ENCODE measurements around the gene AGPAT4. TPM values are rescaled to one million over a fixed set of nuclear protein-coding genes. Genes with fewer than 3 reads are reported as not detected.

The AGPAT4 gene
- total RNA-seq, 1 donor from 2014 or later: 4.7 TPM

DNA sequence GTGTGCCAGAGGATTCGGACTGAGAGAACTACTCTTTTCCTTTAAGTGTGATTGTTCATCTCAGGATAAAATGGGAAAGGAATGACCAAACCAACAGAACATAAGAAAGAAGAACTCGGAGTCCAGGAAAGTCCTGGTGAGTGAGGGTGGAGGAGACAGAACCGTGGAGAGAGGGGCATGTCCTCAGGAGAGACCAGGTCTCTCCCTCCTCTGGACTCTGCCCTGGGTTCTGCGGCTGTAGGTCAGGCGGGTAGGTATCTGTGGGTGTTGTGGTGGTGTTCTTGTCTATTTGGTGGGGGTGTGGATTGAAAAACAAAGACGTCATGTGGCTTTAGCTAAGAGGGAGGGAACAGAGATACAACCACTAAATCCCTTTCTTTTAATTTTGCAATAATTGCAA lies 29.1 kb upstream of the AGPAT4 start:
- H3K27ac Mint-ChIP-seq: no peak overlapping the region
- POLR2A ChIA-PET: no interaction called here
- H3K4me3 Mint-ChIP-seq: no peak overlapping the region

DNA sequence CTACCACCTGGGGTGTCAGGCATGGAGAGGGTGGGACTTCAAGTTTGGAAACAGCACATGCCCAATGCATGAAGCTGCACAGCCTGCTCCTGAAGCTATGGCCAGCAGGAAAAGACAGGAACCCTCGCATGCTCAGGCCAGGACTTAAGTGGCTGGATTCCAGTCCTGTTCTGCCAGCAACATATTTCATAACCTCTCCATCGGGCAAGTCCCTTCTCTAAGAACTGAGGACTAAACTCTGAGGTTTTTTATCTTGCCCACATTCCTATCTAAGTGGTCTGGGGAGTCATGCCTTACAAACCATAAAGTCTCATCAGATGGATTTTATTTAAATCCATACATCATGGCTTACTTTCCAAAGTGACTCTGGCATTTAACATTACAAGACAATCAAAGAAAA lies 27.5 kb upstream of the AGPAT4 start:
- Mint-ChIP-seq H3K27me3 (peaks cover 8% of the 10 kb centered on the region), H3K9me3 (no peaks in the 10 kb centered on the region), H3K4me3 (no peak overlapping the region), H3K36me3 (ENCODE audit: low read depth) (no peaks in the 10 kb centered on the region), H3K4me1 (no peaks in the 10 kb centered on the region), H3K27ac (no peak overlapping the region)
- TF ChIP-seq, protein P1, sequence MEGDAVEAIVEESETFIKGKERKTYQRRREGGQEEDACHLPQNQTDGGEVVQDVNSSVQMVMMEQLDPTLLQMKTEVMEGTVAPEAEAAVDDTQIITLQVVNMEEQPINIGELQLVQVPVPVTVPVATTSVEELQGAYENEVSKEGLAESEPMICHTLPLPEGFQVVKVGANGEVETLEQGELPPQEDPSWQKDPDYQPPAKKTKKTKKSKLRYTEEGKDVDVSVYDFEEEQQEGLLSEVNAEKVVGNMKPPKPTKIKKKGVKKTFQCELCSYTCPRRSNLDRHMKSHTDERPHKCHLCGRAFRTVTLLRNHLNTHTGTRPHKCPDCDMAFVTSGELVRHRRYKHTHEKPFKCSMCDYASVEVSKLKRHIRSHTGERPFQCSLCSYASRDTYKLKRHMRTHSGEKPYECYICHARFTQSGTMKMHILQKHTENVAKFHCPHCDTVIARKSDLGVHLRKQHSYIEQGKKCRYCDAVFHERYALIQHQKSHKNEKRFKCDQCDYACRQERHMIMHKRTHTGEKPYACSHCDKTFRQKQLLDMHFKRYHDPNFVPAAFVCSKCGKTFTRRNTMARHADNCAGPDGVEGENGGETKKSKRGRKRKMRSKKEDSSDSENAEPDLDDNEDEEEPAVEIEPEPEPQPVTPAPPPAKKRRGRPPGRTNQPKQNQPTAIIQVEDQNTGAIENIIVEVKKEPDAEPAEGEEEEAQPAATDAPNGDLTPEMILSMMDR (IDR thresholded peaks at IDR 0.05): no peak
- intact Hi-C loops (cut with micrococcal nuclease): no loop called here
- DNase-seq: no peak
- POLR2A ChIA-PET: no interaction called here
- CTCF ChIA-PET: interaction anchor here (0.7 kb wide), 1 partner anchor 18 kb away, joined by 3 read pairs; no protein-coding TSS in a partner anchor
- ATAC-seq (ENCODE audit: low read depth): no peak

More for the DNA sequence above, 29.1 kb upstream of the AGPAT4 start:
- Mint-ChIP-seq H3K4me1 (no peaks in the 10 kb centered on the region), H3K27me3 (peaks cover 8% of the 10 kb centered on the region), H3K36me3 (ENCODE audit: low read depth) (no peaks in the 10 kb centered on the region), H3K9me3 (no peaks in the 10 kb centered on the region)
- intact Hi-C loops (cut with micrococcal nuclease): no loop called here
- ATAC-seq (ENCODE audit: low read depth): no peak
- TF ChIP-seq, protein P1 (IDR thresholded peaks at IDR 0.05): no peak
- DNase-seq: no peak
- CTCF ChIA-PET: no interaction called here

DNA sequence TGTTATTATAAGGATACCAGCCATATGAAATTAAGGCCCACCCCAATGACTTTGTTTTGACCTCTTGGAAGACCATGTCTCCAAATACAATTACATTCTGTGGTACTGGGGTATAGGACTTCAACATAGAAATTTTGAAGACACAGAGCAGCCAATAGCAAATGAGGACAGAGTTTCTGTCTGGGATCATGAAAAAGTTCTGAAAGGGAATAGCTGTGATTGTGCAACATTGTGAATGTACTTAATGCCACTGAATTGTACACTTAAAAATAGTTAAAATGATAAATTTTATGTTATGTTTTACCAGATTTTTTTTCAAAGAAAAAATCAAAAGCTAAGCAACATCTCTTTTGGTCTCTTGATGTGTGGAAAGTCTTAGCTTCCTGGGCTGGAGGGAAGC lies 27.0 kb upstream of the AGPAT4 start:
- H3K4me3 Mint-ChIP-seq: no peak overlapping the region
- CTCF ChIA-PET: no interaction called here
- H3K27me3 Mint-ChIP-seq: peaks cover 8% of the 10 kb centered on the region
- DNase-seq (no peak), ATAC-seq (ENCODE audit: low read depth) (no peak)
- POLR2A ChIA-PET: no interaction called here
- no peaks in the 10 kb centered on the region for H3K36me3 Mint-ChIP-seq (ENCODE audit: low read depth)
- intact Hi-C loops (cut with micrococcal nuclease): no loop called here
- TF ChIP-seq, protein P1 (IDR thresholded peaks at IDR 0.05): no peak
- H3K4me1 Mint-ChIP-seq: no peaks in the 10 kb centered on the region
- no peak overlapping the region for H3K27ac Mint-ChIP-seq
- no peaks in the 10 kb centered on the region for H3K9me3 Mint-ChIP-seq

GRCh38 chr6:161299726-161300125 lies 25.9 kb upstream of the AGPAT4 start:
- ATAC-seq (ENCODE audit: low read depth) (no peak), DNase-seq (no peak)
- Mint-ChIP-seq H3K27me3 (peaks cover 8% of the 10 kb centered on the region), H3K27ac (no peak overlapping the region), H3K4me3 (no peak overlapping the region), H3K9me3 (no peaks in the 10 kb centered on the region), H3K4me1 (no peaks in the 10 kb centered on the region), H3K36me3 (ENCODE audit: low read depth) (no peaks in the 10 kb centered on the region)
- CTCF ChIA-PET: no interaction called here
- TF ChIP-seq, protein P1 (IDR thresholded peaks at IDR 0.05): no peak
- intact Hi-C loops (cut with micrococcal nuclease): no loop called here
- POLR2A ChIA-PET: no interaction called here

DNA sequence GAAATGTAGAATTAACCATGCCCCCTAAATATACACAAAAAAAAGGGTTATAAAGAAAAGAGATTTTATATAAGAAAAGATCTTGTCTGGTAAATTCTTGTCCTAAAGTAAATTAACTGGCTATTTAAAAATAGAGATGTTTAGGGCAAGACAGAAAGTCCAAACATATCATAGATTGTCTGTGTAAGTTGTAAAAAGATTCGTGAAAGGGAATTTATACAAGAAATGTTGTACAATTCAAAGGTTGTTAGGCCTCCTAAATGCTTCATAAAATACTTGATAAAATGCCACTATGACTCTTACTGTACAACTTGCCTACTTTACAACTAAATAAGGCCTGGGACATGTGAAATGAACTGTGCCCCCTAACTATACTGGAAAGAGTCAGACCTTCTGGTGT lies 21.9 kb upstream of the AGPAT4 start:
- Mint-ChIP-seq H3K36me3 (ENCODE audit: low read depth) (no peaks in the 10 kb centered on the region), H3K27ac (no peak overlapping the region), H3K27me3 (peaks cover 2% of the 10 kb centered on the region), H3K9me3 (no peaks in the 10 kb centered on the region), H3K4me3 (no peak overlapping the region), H3K4me1 (no peaks in the 10 kb centered on the region)
- DNase-seq: no peak
- ATAC-seq (ENCODE audit: low read depth): no peak
- ChIA-PET CTCF (no interaction called here), POLR2A (no interaction called here)
- intact Hi-C loops (cut with micrococcal nuclease): no loop called here
- TF ChIP-seq, protein P1 (IDR thresholded peaks at IDR 0.05): no peak

Data from activated B cell treated with CpG ODN at 0.5 μM for 24 hours (primary cell).